Thymus (tissue), 11 donors: Measurements from ENCODE around the gene RDH13. TPM values are rescaled to one million over a fixed set of nuclear protein-coding genes. Genes with fewer than 3 reads are reported as not detected.
A peak's percentile ranks its signal among the peaks of the same experiment; 100 is the strongest.

Experiments used
- DNase-seq, 9 donors: peaks; one replicate each; pipeline ENCODE4 v3.0.0-alpha.2; 2013; ENCODE audit warnings: low spot score in 9 of 9, low read depth in 6 of 9, missing footprints in 1 of 9
- H3K27ac ChIP-seq, 2 donors: one replicate each; pipeline ENCODE4 v1.5.1; 2013; ENCODE audit warnings: control low read depth in 1 of 2, low read depth in 1 of 2, low read length in 1 of 2, mild to moderate bottlenecking in 1 of 2, moderate library complexity in 1 of 2
- H3K27me3 ChIP-seq, 2 donors: one replicate each; pipeline ENCODE4 v1.5.1; 2013; ENCODE audit warnings: low read length in 1 of 2; ENCODE audit not compliant: control insufficient read depth in 2 of 2, insufficient read depth in 1 of 2
- H3K36me3 ChIP-seq, 2 donors: one replicate each; pipeline ENCODE4 v1.5.1; 2013; ENCODE audit warnings: low read length in 1 of 2, mild to moderate bottlenecking in 1 of 2, moderate library complexity in 1 of 2; ENCODE audit not compliant: control insufficient read depth in 2 of 2, insufficient read depth in 2 of 2
- H3K4me1 ChIP-seq, 2 donors: one replicate each; pipeline ENCODE4 v1.5.1; 2013; ENCODE audit warnings: low read length in 2 of 2; ENCODE audit not compliant: control insufficient read depth in 2 of 2, insufficient read depth in 2 of 2
- H3K4me3 ChIP-seq, 2 donors: one replicate each; pipeline ENCODE4 v1.5.1; 2013; ENCODE audit warnings: low read length in 2 of 2, control low read depth in 1 of 2, mild to moderate bottlenecking in 1 of 2
- H3K9me3 ChIP-seq, 2 donors: one replicate each; pipeline ENCODE4 v1.5.1; 2013; ENCODE audit warnings: low read length in 1 of 2, mild to moderate bottlenecking in 1 of 2; ENCODE audit not compliant: control insufficient read depth in 2 of 2, insufficient read depth in 1 of 2
- WGBS: extraction: QIAGEN DNeasy Blood & Tissue Kit; methylation state at CpG from one replicate; pipeline ENCODE4 v1.1.7; 2013; 5-methylcytosine and 5-hydroxymethylcytosine counted together
- polyA plus RNA-seq: library from polyadenylated mRNA; stranded (reverse); fragments of 200-250 nt; gene quantifications from one replicate; pipeline ENCODE4 v1.2.3, GENCODE V29; 2013
- total RNA-seq: library from RNA; stranded (reverse); fragments of 120-200 nt; gene quantifications from one replicate; pipeline ENCODE4 v1.2.4, GENCODE V29; 2013
- donor health status: healthy.

The RDH13 gene
- total and polyA plus RNA-seq, 2 donors = 6.2 to 6.5 TPM

DNA sequence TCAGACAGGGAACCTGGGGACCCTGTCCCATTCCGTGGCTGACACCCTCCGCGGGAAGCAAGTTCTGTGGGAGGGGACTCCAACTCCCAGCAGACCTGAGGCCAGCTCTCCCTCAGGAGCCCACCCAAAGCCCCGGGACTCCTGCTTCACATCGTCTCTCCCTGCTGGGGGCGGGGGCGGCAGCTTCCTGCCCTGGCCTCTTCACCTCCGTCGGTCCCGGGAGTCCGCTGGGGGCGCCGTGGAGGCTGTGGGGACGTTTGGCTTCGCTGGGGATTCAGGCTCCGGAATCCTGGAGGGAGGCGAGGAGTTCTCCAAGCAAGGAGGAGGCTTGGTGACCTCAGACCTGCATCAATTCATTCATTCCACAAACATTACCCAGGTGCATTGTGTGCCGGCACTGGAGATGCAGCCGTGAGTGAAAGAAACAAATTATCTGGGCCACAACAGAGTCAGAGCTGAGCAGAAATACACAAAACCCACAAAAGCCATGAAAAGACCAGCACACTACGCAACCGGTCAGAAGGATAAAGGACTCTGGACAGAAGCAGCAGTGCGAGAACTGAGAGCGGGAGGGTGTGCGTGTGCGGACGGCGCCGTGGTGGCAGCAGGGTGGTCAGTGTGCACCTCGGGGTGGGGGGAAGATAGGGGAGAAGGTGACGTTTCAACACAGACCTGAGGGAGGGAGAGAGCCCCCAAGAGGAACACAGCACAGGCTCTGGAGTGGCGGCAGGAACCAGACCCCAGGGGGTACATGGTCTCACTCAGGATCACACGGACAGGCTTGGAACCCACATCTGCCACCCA lies 31.7 kb upstream of the RDH13 start:
- Histone ChIP-seq H3K36me3 (peaks cover 19 to 66% of the 10 kb centered on the region in 2 donors), H3K4me3 (no peak overlapping the region), H3K27me3 (no peaks in the 10 kb centered on the region), H3K27ac (no peak overlapping the region), H3K9me3 (no peaks in the 10 kb centered on the region), H3K4me1 (no peaks in the 10 kb centered on the region)
- no peak for DNase-seq
- WGBS = 97% methylated on average over 32 of the region's 32 CpGs

- no peak overlapping the region for H3K4me3 ChIP-seq
- no peak overlapping the region for H3K27ac ChIP-seq
- WGBS = 97% methylated on average over 49 of the region's 49 CpGs
- peaks cover 0 to 2% of the 10 kb centered on the region in 2 donors for H3K4me1 ChIP-seq
- H3K36me3 ChIP-seq = peaks cover 13 to 47% of the 10 kb centered on the region in 2 donors
- peaks cover 8 to 9% of the 10 kb centered on the region in 2 donors for H3K27me3 ChIP-seq
- no peak for DNase-seq
- no peaks in the 10 kb centered on the region for H3K9me3 ChIP-seq
Measured at GRCh38 chr19:55092423-55093318, 29.7 kb upstream of the RDH13 start.

- peaks cover 15 to 16% of the 10 kb centered on the region in 2 donors for H3K27me3 ChIP-seq
- peaks cover 13 to 47% of the 10 kb centered on the region in 2 donors for H3K36me3 ChIP-seq
- no peak overlapping the region for H3K4me3 ChIP-seq
- peaks cover 3 to 7% of the 10 kb centered on the region in 2 donors for H3K4me1 ChIP-seq
- 97% methylated on average over 27 of the region's 27 CpGs for WGBS
- no peak for DNase-seq
- peaks cover 0 to 4% of the 10 kb centered on the region in 2 donors for H3K9me3 ChIP-seq
- H3K27ac ChIP-seq = no peak overlapping the region
Measured at GRCh38 chr19:55091955-55092354, 29.0 kb upstream of the RDH13 start.

GRCh38 chr19:55091126-55091910 lies 28.4 kb upstream of the RDH13 start:
- 95% methylated on average over 32 of the region's 32 CpGs for WGBS
- H3K27me3 ChIP-seq = peaks cover 22% of the 10 kb centered on the region in 2 donors
- H3K27ac ChIP-seq = no peak overlapping the region
- peaks cover 13 to 47% of the 10 kb centered on the region in 2 donors for H3K36me3 ChIP-seq
- no peak for DNase-seq
- peaks cover 7 to 9% of the 10 kb centered on the region in 2 donors for H3K4me1 ChIP-seq
- H3K4me3 ChIP-seq = no peak overlapping the region
- H3K9me3 ChIP-seq = peaks cover 0 to 4% of the 10 kb centered on the region in 2 donors

DNA sequence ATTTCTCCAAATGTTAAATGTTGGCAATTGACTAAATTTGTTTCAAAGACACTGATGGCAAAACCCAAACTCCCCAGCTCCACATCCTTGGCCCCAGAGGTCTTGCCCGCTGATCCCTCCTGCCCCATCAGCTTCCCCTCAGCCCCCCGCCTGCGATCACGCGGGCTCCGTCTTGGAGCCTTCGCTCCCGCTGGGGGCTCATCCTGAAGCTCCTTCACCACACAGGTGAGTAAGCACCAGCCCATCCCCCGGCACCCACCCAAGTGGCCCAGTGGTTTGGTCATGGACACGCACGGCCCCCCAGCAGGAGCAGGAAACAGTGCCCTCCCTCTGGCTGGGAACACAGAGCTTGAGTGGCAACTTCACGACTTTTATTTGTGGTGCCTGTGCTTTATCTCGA lies 27.6 kb upstream of the RDH13 start:
- peaks cover 29 to 30% of the 10 kb centered on the region in 2 donors for H3K27me3 ChIP-seq
- peaks cover 0 to 4% of the 10 kb centered on the region in 2 donors for H3K9me3 ChIP-seq
- 99% methylated on average over 13 of the region's 13 CpGs for WGBS
- peaks cover 9 to 44% of the 10 kb centered on the region in 2 donors for H3K36me3 ChIP-seq
- H3K4me3 ChIP-seq = no peak overlapping the region
- H3K27ac ChIP-seq = no peak overlapping the region
- H3K4me1 ChIP-seq = peaks cover 7 to 9% of the 10 kb centered on the region in 2 donors
- no peak for DNase-seq

- Histone ChIP-seq H3K36me3 (peaks cover 2 to 33% of the 10 kb centered on the region in 2 donors), H3K9me3 (peaks cover 0 to 4% of the 10 kb centered on the region in 2 donors), H3K27ac (no peak overlapping the region), H3K4me3 (no peak overlapping the region), H3K27me3 (peaks cover 35 to 41% of the 10 kb centered on the region in 2 donors), H3K4me1 (peaks cover 7 to 9% of the 10 kb centered on the region in 2 donors)
- 97% methylated on average over 3 of the region's 3 CpGs for WGBS
- no peak for DNase-seq
Measured at GRCh38 chr19:55089342-55089944, 26.5 kb upstream of the RDH13 start.

DNA sequence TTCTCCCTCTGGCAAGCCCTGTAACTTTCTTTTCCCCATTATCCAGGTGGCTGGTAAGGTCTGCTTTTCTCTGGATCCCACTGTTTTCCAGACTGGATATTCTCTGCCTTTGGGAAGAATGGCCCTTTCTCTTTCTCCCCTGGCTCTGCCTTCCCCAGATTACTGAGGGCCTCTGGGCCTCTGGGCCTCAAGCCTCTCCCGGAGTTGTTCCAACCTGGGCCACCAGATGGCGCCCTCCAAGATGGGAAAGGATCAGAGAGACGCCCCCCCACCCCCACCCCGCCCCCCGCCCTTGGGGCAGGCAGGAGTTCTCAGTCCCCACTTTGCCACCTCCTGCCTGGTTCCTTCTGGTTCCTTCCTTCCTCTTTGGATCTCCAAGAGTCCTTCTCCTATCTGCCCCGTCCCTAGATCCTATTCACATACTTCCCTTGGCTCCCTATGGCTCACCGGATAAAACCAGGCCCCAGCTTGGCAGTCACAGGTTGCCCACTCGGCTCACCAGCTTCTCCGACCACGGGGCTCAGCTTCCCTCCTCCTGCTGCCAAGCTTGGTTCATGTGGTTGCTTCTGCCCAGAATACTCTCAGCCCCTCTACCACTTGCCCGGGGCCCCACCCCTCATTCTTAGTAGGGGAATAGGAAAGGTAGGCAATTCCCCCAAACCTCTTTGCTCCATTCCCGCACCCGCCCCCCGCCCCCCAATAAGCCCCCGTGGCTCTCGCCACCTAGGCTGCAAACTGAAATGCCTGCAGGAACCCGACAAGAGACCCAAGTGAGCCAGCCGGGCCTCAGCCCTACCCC lies 25.8 kb upstream of the RDH13 start:
- 62% methylated on average over 18 of the region's 18 CpGs for WGBS
- H3K9me3 ChIP-seq = peaks cover 0 to 4% of the 10 kb centered on the region in 2 donors
- H3K36me3 ChIP-seq = peaks cover 2 to 28% of the 10 kb centered on the region in 2 donors

GRCh38 chr19:55088021-55088451 lies 25.1 kb upstream of the RDH13 start:
- peaks cover 2 to 27% of the 10 kb centered on the region in 2 donors for H3K36me3 ChIP-seq
- DNase-seq = no peak
- peaks cover 48 to 55% of the 10 kb centered on the region in 2 donors for H3K27me3 ChIP-seq
- no peak overlapping the region for H3K4me3 ChIP-seq
- peaks cover 7 to 9% of the 10 kb centered on the region in 2 donors for H3K4me1 ChIP-seq
- H3K9me3 ChIP-seq = peaks cover 0 to 4% of the 10 kb centered on the region in 2 donors
- H3K27ac ChIP-seq = no peak overlapping the region
- WGBS = 81% methylated on average over 12 of the region's 12 CpGs

More for the DNA sequence above, 25.8 kb upstream of the RDH13 start:
- no peak overlapping the region for H3K27ac ChIP-seq
- DNase-seq = peak in 3 of 9 donors; percentile 52 to 77 (median 65)
- H3K4me3 ChIP-seq = no peak overlapping the region
- H3K27me3 ChIP-seq = peaks cover 42 to 48% of the 10 kb centered on the region in 2 donors
- H3K4me1 ChIP-seq = peaks cover 7 to 9% of the 10 kb centered on the region in 2 donors
